Natural killer cell treated with Interleukin-12 subunit alpha and Interleukin-12 subunit beta and Interleukin-15 and Interleukin-18, amount 100 ng/mL, for 72 hours (primary cell): ENCODE data around the gene GTSE1. TPM values are rescaled to one million over a fixed set of nuclear protein-coding genes. Genes with fewer than 3 reads are reported as not detected.

Experiments
- ATAC-seq, 2 donors: fragments of 150-1000 bp; cut with Tn5 transposase in 1 of 2; sonication (Bioruptor Pico), chemical (Tn5 transposase) in 1 of 2; 2 replicates each; pipeline ENCODE4 v1.10.0; 2021
- DNase-seq: peaks from one replicate; pipeline ENCODE4 v3.0.0; 2022; ENCODE audit warnings: low spot score
- H3K27ac Mint-ChIP-seq, 2 donors: 1 replicate in 1 of 2; 2 replicates in 1 of 2; pipeline ENCODE4 v1.8.0; 2022; ENCODE audit warnings: mixed read lengths in 2 of 2, mild to moderate bottlenecking in 1 of 2, moderate library complexity in 1 of 2
- H3K27me3 Mint-ChIP-seq, 2 donors: 1 replicate in 1 of 2; 2 replicates in 1 of 2; pipeline ENCODE4 v1.8.0; 2022; ENCODE audit warnings: mixed read lengths in 2 of 2
- H3K36me3 Mint-ChIP-seq: one replicate; pipeline ENCODE4 v1.8.0; 2022; ENCODE audit warnings: mixed read lengths
- H3K4me1 Mint-ChIP-seq, 2 donors: 1 replicate in 1 of 2; 2 replicates in 1 of 2; pipeline ENCODE4 v1.8.0; 2022; ENCODE audit warnings: low read depth in 2 of 2, mixed read lengths in 2 of 2, mild to moderate bottlenecking in 1 of 2
- H3K4me3 Mint-ChIP-seq: one replicate; pipeline ENCODE4 v1.8.0; 2022; ENCODE audit warnings: mixed read lengths
- H3K9me3 Mint-ChIP-seq: 2 replicates; pipeline ENCODE4 v1.8.0; 2022; ENCODE audit warnings: mixed read lengths
- total RNA-seq, 2 donors: library from RNA; stranded (reverse); gene quantifications; one replicate each; pipeline ENCODE4 v1.2.3, GENCODE V29; 2022

GTSE1 gene, protein sequence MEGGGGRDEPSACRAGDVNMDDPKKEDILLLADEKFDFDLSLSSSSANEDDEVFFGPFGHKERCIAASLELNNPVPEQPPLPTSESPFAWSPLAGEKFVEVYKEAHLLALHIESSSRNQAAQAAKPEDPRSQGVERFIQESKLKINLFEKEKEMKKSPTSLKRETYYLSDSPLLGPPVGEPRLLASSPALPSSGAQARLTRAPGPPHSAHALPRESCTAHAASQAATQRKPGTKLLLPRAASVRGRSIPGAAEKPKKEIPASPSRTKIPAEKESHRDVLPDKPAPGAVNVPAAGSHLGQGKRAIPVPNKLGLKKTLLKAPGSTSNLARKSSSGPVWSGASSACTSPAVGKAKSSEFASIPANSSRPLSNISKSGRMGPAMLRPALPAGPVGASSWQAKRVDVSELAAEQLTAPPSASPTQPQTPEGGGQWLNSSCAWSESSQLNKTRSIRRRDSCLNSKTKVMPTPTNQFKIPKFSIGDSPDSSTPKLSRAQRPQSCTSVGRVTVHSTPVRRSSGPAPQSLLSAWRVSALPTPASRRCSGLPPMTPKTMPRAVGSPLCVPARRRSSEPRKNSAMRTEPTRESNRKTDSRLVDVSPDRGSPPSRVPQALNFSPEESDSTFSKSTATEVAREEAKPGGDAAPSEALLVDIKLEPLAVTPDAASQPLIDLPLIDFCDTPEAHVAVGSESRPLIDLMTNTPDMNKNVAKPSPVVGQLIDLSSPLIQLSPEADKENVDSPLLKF
- total RNA-seq = 10 to 100 TPM; 34.6 to 90.2 TPM

DNA sequence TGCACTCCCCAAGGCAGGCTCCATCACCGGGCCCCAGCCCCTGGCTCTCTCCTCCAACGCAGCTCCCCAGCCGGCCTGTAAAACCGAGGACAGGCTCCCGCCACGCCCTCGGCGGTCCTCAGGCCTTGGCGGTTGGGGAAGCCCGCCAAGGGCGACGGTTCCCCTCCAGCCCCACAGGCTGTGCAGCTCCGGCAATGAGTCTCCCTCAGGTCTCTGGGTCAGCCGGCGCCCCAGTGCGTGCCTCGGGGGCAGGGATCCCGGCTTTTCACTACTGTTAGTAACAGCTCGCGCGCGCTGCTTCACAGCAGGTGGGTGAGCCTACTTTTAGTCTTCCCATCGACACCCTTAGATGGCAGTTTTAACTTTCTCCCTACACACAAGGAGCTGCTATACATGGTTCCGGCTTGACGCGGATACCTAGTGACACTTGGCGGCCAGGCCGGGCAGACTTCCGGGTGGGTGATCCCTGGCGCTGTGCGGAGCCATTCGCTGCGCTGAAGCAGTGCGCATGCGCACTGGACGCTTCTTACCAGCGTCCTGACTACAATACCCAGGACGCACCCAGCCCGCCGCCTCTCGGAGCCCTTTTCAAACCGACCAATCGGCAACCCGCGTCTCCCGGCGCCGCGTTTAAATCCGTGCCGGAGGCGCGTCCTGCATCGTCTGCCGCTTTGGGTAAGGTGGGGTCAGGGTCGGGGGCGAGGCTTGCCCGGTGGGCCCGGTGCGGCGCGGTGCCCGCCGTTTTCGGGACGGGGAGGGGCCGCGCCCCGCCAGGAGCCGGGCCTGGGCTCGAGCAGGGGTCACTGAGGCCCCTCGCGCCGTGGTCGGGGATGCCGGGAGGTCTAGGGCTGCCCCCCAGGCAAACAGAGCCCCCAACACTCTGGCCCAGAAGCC, at the start of gene GTSE1:
Gene GTSE1 (plus strand): TSS at position 614 of the 894 bp plus-strand sequence. CDS start 531 bp downstream, outside the sequence.
- Mint-ChIP-seq H3K27me3 (no peaks in the 10 kb centered on the region), H3K9me3 (no peaks in the 10 kb centered on the region), H3K27ac (peak within 1 kb of the TSS; percentile 97 to 100), H3K36me3 (peaks cover 28% of the 10 kb centered on the region), H3K4me3 (peak within 1 kb of the TSS; percentile 97), H3K4me1 (peaks cover 51 to 54% of the 10 kb centered on the region in 2 donors)
- DNase-seq (peak; percentile 98), ATAC-seq (peak; percentile 98 to 99)

DNA sequence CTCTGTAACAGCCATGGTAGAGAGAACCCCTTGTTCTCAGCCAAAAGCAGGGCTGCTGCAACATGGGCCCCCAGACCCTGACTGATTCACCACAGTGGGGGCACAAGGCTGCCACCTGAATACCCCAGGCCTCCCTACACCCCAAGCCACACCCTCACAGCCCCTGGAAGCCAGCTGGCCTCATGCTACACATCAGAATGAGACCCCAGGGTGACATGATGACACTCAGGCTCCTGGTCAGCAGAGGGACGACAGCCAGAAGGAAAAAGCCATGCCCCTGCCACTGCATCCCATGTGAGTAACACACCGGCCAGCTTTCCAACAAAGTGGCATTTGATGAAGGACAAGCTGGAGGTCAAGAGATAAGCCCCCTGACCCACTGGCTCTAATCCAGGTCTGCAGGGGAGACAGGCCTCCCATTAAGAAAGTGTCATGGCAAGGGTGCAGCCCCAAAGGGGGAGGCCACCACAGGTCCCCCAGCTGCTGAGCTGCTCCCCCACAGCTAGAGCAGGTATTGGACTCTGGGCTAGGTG, 49.2 kb upstream of the GTSE1 start:
- DNase-seq (no peak), ATAC-seq (no peak)
- Mint-ChIP-seq H3K27me3 (no peaks in the 10 kb centered on the region), H3K27ac (no peak overlapping the region), H3K9me3 (no peaks in the 10 kb centered on the region), H3K36me3 (no peaks in the 10 kb centered on the region), H3K4me3 (no peak overlapping the region), H3K4me1 (peaks cover 16 to 20% of the 10 kb centered on the region in 2 donors)

DNA sequence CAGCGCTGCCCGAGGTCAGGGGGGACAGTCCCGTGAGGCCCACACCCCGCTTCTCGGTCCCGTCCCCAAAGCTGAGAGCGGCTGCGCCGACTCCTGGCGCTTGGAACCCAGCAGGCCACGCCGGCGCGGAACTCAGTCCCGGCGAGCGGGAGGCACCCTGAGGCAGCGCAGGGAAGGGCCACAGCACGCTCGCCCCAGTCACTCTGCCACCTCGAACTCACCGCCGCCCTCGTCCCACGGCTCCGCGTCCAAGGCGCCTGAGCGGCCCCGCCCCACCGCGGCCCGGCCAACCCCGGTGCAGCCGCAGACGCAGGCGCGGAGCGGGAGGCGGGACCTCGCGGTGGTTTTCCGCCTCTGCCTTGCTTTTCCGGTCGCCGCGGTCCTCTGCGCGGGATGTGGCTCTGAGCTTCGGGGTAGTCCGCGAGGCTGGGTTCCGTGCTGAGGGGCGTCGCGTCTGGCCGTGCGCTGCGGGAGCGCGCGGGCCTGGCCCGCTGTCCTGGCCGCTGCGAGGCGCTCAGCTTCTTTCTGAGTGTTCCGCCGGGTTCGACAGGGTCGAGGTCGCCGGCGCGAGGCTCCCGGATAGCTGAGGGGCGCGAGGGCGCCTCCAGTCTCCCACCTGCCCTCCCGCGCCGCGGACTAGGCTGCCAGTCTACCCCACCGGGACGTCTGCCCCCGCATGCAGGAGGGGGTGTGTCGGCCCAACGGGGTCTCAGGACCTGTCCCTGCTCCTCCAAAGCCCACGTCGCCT, 46.5 kb upstream of the GTSE1 start, which contains the start of gene CDPF1:
Gene CDPF1 (minus strand): TSS at position 259 of the 748 bp plus-strand sequence. CDS start 2,009 bp downstream, outside the sequence.
- peak; percentile 98 for DNase-seq
- Mint-ChIP-seq H3K27me3 (no peaks in the 10 kb centered on the region), H3K4me3 (peak within 1 kb of the TSS; percentile 89), H3K27ac (peak within 1 kb of the TSS; percentile 84 to 91), H3K4me1 (peaks cover 24 to 27% of the 10 kb centered on the region in 2 donors), H3K9me3 (no peaks in the 10 kb centered on the region), H3K36me3 (no peaks in the 10 kb centered on the region)
- peak; percentile 96 to 98 for ATAC-seq

DNA sequence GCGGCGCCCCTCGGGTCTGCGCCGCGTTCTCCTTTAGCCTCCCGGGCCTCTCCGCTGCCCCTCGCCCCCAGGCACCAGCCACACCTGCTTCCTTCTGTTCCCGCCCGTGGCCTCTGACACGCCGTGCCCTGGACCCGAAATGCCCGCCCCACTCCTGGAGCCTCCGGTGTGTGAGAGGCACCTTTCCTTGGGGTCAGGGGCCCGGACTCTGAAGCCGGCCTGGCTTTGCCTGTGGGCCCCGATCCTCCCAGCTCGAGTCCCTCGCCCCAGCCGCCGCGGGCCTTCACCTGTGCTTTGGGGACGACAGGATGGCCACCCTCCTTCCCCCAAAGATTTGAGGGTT, 45.9 kb upstream of the GTSE1 start:
- Mint-ChIP-seq H3K4me1 (peaks cover 24 to 27% of the 10 kb centered on the region in 2 donors), H3K4me3 (peak overlapping the region; percentile 89), H3K36me3 (no peaks in the 10 kb centered on the region), H3K27me3 (no peaks in the 10 kb centered on the region), H3K9me3 (no peaks in the 10 kb centered on the region), H3K27ac (peak overlapping the region; percentile 84 to 91)
- no peak for DNase-seq
- ATAC-seq = peak in 1 of 2 donors; percentile 4

DNA sequence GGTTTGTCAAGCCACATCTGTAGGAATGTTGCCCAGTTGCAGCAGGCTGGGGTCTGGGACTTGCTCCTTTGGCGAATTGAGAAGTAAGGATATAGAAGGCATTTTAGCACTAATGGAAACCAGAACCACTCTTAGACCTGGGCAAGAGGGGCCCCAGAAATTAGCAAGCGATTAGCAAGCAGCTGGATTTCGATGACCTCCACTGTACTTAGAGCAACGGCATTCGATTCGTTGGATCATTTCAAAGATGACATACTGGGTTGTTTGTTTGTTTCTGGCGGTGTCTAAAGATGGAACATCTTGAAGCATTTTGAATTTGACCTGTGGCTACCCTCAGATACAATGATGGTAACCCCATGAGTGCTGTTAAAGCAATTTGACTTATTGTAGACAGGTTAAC, 45.4 kb upstream of the GTSE1 start:
- Mint-ChIP-seq H3K27ac (peak overlapping the region; percentile 84 to 91), H3K4me1 (peaks cover 24 to 27% of the 10 kb centered on the region in 2 donors), H3K9me3 (no peaks in the 10 kb centered on the region)

DNA sequence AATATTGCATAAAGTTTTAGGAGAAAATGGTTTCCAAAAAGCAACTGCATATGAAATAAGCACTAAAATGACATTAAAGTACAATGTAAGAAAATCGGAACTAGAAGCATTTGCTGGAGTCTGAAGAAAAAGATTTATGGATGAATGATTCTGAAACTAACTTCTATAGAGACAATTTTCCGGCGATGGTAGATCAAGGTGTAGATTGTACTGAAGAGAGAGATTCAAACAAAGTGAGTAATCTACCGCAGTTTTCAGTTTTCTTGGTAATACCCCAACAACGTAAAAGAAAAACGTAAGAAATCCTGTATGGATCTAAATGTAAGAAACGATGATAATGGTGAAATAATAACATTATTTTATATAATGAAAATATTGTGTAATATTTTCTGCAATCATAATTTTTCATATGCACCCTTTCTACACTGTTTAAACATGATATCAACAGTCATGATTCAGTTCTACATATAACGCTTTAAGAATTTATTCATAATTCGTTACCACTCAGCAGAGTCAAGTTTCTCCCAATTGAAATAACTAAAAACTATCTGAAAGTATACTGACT, 44.8 kb upstream of the GTSE1 start:
- DNase-seq = no peak
- Mint-ChIP-seq H3K4me1 (peaks cover 23 to 24% of the 10 kb centered on the region in 2 donors), H3K27me3 (no peaks in the 10 kb centered on the region), H3K27ac (peak overlapping the region; percentile 84 to 91), H3K36me3 (no peaks in the 10 kb centered on the region), H3K4me3 (peak overlapping the region; percentile 89), H3K9me3 (no peaks in the 10 kb centered on the region)
- ATAC-seq = no peak

More for the DNA sequence above, 45.4 kb upstream of the GTSE1 start:
- Mint-ChIP-seq H3K27me3 (no peaks in the 10 kb centered on the region), H3K4me3 (peak overlapping the region; percentile 89), H3K36me3 (no peaks in the 10 kb centered on the region)
- ATAC-seq (no peak), DNase-seq (no peak)

DNA sequence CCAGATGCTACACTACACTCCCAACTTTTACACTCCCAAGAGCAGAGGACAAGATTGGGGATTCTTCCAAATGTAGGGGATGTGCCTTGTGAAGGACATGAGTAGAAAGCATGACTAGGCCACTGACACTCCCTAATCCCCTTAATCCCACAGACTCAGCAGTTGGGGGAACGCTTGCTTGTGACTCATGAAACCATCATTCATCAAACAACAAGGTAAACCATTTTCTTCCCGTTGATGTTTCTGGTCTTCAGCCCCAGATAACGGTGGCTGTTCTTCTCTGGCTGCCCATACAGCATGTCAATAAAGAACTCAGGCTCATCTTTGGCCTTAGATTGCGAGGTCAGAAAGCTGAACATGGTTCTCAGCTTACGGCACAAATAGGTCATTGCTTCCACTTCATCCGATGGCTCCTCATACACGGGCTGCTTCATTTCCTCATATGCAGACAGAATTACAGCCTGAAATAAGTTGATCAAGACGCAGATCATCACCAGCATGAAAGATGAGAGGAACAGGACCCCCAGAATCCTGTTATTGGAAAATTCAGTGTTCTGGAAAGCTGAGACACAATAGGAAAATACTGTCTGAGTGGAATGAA, 40.2 kb upstream of the GTSE1 start:
- Mint-ChIP-seq H3K4me1 (peaks cover 12% of the 10 kb centered on the region in 2 donors), H3K36me3 (no peaks in the 10 kb centered on the region), H3K4me3 (no peak overlapping the region), H3K9me3 (no peaks in the 10 kb centered on the region), H3K27me3 (peaks cover 0 to 3% of the 10 kb centered on the region in 2 donors), H3K27ac (no peak overlapping the region)
- ATAC-seq (no peak), DNase-seq (no peak)

DNA sequence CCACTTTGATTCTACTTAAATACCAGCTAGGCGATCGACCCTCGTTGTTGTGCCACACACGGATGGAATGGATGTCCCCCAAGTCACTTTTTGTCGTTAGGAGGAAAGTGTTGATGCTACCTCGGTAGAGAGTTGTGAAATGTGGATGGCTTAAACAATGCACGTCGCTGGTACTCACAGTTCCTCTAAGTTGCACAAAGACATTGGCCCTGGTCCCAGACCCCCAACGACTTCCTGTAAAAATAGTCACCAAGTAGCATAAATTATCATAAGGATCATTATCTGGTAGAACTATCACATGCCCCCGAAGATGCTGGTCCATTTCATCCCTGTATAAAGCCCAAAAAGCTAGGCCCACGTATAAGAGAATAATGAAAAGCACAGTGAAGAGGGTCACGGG, 37.3 kb upstream of the GTSE1 start:
- Mint-ChIP-seq H3K36me3 (no peaks in the 10 kb centered on the region), H3K9me3 (no peaks in the 10 kb centered on the region), H3K4me1 (peaks cover 17 to 19% of the 10 kb centered on the region in 2 donors), H3K4me3 (no peak overlapping the region), H3K27ac (no peak overlapping the region), H3K27me3 (peaks cover 0 to 3% of the 10 kb centered on the region in 2 donors)
- ATAC-seq (no peak), DNase-seq (no peak)

DNA sequence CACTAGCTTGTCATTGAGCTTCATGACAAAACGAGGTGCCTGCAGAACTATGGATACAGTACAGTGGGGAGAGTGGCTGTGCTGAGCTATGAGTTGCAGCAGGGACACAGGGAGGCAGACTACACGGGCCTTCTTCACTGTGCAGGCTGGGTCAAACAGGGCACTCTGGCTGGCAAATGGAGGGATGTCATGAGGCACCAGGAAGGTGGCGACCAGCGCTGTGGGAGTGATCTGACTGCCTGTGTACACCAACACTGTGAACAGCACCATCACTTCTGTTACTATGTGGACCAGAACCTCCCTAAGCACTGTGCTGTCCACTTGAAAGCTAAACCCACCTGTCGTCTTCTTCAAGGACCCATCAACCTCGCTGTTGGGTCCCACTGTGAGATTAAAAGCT, 36.6 kb upstream of the GTSE1 start:
- Mint-ChIP-seq H3K36me3 (no peaks in the 10 kb centered on the region), H3K9me3 (no peaks in the 10 kb centered on the region), H3K4me1 (peaks cover 14 to 18% of the 10 kb centered on the region in 2 donors), H3K27ac (no peak overlapping the region), H3K4me3 (no peak overlapping the region), H3K27me3 (peaks cover 0 to 3% of the 10 kb centered on the region in 2 donors)
- ATAC-seq = no peak
- no peak for DNase-seq

DNA sequence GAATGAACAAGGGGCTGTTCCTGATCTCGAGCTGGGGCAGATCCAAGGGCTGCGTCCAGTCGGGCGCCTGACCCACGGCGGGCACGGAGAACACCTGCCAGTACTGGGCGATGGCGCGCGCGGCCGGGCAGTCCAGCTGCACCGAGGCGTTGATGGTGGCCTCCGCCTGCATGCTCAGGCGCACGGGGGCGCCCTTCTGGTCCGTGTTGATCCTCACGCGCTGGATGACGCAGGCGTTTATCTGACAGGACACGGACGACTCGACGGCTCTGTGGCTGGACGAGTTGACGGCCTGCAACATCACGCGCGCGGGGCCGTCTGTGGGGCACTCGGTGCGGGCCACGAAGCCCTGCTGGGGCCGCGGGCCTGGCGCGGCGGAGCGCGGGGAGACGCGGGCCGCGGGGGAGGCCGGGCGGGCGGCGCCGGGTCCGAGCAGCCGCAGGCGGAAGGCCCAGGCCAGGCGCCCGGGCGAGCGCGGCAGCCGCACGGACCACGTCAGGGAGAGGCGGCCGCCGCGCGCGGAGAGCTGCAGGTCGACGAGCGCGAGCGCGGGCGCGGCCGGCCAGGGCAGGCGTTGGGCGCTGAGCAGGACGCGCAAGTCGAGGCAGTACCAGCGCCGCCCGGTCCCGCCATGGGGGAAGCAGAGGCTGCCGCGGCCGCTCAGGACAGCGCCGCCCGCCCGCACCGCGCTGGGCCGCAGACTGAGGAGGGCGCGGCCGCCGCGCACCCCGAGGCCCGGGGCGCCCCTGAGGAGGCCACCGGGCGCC, 34.0 kb upstream of the GTSE1 start:
- Mint-ChIP-seq H3K4me1 (peaks cover 22 to 28% of the 10 kb centered on the region in 2 donors), H3K27ac (peak overlapping the region in 1 of 2 donors; percentile 72), H3K27me3 (peaks cover 0 to 3% of the 10 kb centered on the region in 2 donors), H3K9me3 (no peaks in the 10 kb centered on the region), H3K36me3 (no peaks in the 10 kb centered on the region), H3K4me3 (no peak overlapping the region)
- ATAC-seq = peak; percentile 91 to 94
- DNase-seq = peak; percentile 83

DNA sequence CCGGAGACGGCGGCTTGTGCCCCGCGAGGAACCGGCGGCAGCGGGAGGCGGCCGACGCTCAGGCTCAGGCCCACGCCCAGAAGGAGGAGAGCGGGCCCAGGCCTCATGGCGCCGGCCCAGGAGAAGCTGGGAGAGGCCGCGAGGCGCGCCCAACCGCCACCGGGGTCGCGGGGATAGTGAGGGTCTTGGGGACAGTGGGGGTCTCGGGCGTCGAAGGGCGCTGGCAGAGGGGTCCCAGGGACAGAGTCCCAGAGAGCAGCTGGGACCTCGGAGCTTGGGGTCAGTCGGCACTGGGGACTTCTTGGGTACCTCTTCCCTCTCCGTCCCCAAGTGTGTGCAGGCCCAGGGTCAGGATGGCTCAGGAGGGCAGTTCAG, 33.5 kb upstream of the GTSE1 start, which contains the start of gene PKDREJ:
Gene PKDREJ (minus strand): TSS at position 128 of the 375 bp plus-strand sequence. CDS start 21 bp downstream, at position 107.
- Mint-ChIP-seq H3K27ac (peak within 1 kb of the TSS; percentile 44 to 72), H3K4me3 (peak within 1 kb of the TSS; percentile 70), H3K4me1 (peaks cover 23 to 30% of the 10 kb centered on the region in 2 donors), H3K36me3 (no peaks in the 10 kb centered on the region), H3K9me3 (no peaks in the 10 kb centered on the region), H3K27me3 (peaks cover 0 to 3% of the 10 kb centered on the region in 2 donors)
- ATAC-seq = no peak
- DNase-seq = no peak
